Measurements from ENCODE around the gene CELF2.

The CELF2 gene

GRCh38 chr10:11290156-11290890, 272.7 kb downstream of the CELF2 start:
- in situ Hi-C loops (cut with MboI; ENCODE audit: low sequenced_read_pairs) = no loop called here

DNA sequence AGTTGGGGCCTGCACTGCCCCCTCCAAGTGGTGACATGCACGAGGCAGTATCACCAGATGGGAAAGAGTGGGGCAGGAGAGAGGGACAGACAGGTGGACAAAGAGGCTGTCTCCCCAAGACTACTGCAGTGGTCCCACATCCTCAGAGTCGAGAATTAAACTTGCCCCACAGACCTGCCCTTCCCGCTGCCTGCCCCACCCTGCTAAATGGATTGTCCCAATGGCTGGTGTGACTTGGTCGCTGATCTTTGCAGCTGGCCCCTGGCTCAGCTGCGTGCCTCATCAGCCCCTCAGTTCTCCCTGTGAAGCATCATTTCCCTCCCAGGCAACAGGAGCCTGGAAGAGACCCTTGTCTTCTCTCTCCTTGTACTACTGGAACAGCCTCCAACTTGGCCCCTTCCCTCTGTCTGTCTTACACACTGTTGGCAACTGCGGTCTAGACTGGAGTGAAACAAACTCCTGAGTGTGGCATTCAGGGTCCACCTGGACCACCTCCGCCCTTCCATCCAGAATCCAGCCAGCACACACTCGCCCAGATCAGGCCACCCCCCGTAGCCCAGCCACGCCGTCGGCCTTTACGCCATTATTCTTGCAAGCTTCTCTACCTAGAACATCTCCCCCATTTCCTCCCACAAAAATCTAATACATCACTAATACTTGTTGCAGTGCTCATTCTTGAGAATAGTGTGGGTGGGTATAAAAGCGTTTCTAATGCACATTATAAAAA, 275.1 kb downstream of the CELF2 start:
- in situ Hi-C loops (cut with MboI; ENCODE audit: low sequenced_read_pairs) = no loop called here

- in situ Hi-C loops (cut with MboI; ENCODE audit: low sequenced_read_pairs) = no loop called here
Measured at GRCh38 chr10:11293332-11293731, 275.7 kb downstream of the CELF2 start.

DNA sequence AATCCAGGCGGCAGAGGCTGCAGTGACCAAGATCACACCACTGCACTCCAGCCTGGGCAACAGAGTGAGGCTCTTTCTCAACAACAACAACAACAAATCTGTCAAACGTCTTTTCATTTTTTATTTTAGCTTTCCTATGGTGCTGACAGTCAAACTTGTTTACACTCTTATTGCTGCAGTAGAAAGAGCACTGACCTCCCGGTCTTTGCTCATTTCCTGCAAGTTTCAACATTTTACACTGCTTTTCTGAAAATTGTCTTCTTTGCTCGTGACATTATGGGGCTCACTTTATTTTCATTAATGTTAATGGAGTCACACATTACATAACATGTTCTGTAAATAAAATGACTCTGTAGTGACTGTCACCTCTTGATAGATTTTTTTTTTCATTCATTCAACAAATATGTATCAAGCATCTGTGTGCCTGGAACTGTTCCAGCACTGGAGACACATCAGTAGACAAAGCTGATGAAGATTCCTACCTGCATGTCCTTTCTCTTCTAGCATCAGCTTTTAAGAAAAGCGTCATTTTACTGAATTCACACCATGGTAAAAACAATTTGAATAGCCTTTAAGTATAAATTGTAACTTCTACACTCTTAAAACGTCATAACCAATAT, 277.3 kb downstream of the CELF2 start:
- in situ Hi-C loops (cut with MboI; ENCODE audit: low sequenced_read_pairs) = no loop called here

GRCh38 chr10:11295492-11295891, 277.8 kb downstream of the CELF2 start:
- in situ Hi-C loops (cut with MboI; ENCODE audit: low sequenced_read_pairs) = no loop called here

DNA sequence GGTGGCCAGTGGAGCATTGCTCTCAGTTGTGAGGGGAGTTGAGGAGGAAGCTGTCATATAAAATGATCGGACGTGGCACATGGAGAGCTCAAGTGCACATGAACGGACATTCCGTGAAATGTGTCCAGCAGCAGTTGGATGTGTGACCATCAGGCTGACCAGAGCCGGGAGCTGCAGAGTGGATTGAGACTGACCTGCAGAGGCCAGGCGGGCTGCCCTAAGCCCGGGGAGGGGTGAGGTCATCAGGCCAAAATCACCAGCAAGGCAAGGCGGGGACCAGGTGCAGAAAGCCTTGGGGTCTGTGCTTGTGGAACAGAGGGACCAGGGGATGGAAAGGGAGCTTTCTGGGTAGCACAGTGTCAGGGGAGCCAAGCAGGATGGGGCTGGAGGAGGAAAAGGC, 279.5 kb downstream of the CELF2 start:
- in situ Hi-C loops (cut with MboI; ENCODE audit: low sequenced_read_pairs) = no loop called here

DNA sequence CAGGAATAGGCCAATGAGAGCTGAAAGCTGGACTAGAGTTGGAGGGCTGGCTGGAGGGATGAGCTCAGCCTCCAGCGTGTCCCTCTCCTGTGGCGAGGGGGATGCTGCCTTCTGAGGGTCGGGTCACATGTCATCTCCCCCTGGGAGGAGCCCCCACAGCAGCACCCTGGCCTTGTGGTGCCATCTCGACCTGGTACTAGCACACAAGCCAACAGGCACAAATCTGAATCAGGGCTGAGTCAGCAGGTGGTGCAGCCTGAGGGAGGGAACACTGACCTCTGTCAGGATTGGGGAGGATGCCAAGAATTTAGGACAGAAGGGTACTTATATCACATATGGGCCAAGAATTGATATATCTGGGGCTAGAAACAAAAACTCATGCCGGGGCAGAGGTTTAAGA, 280.4 kb downstream of the CELF2 start:
- in situ Hi-C loops (cut with MboI; ENCODE audit: low sequenced_read_pairs) = no loop called here

DNA sequence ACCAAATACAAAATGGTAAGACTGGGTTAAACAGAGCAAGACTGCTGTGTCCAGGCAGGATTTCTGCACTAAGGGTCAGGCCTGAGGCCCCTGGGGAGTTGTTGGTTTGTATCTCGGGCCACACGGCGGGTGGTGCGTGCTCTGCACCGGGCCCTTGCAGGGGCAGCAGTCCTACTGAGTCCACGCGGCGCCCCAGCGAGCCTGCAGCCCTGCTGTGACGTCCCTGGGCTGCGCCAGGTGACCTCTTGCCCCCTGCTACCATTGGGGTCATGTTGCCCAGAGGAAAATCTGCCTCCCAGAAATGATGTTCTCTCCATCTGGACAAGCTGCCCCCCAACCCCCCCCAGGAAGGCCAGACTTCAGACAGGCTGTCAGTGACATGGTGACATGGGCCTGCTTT, 281.5 kb downstream of the CELF2 start:
- in situ Hi-C loops (cut with MboI; ENCODE audit: low sequenced_read_pairs) = no loop called here

GRCh38 chr10:11300026-11300425, 282.4 kb downstream of the CELF2 start:
- in situ Hi-C loops (cut with MboI; ENCODE audit: low sequenced_read_pairs) = no loop called here

DNA sequence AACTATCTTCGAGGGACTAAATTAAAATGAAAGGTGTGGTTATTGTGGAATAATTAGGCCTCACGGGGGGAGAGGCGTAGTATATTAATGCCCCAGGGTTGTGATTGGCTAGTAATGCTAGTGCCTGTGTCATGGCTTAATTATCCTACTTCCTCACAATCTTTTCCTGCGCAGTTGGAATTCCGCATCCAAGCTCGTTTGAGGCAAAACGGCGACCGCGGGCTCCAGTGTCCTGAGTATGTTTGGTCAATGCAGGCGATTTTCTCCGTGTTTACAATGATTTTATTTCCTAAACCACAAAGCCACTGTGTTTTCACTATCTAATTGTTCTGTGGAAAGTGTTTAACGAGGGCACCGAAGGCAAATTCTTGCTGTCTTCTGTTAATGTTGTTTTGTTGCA, 282.9 kb downstream of the CELF2 start:
- in situ Hi-C loops (cut with MboI; ENCODE audit: low sequenced_read_pairs) = no loop called here

DNA sequence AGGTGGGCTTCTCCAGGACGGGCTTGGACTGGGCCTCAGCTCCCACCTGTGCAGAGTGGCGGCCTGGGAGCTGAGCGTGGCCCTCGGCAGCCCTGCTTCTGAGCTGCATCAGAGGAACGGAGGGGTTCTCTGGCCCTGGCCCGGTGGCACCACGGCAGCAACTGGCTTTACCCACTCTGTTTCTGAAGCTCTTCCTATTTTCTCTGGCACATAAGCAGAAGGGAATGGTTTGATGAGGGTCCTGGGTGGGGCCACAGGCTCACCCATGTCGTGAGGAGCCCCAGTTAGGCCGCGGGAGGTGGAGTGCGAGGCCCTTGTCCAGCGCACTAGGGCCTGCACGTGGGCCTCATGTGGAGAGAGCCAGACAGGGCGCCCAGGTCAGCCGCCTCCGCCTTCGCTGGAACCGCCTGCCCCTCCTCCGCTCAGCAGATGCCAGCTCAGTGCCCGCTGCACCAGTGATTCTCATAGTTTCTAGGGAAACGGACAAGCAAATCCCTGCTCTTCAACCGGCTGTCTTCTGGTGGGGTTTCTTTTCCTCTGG, 284.0 kb downstream of the CELF2 start:
- in situ Hi-C loops (cut with MboI; ENCODE audit: low sequenced_read_pairs) = no loop called here

DNA sequence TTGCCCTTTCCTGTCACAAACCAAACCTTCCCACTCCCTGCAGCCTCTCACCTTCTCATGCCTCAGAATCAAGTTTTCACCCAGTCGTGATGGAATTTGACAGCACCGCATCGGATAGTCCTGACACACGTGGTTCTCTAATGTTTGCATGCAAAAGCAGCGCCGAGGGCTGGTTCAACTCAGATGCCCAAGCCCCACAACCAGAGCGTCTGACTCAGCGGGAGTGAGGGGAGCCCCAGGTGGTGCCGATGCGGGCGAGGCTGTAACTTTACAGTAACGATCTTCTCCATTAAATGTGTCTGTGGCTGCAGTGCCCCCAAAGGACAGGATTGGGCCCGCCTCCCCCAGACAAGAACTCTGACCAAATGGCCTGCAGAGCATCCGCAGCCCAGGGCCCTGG, 284.5 kb downstream of the CELF2 start:
- in situ Hi-C loops (cut with MboI; ENCODE audit: low sequenced_read_pairs) = no loop called here

DNA sequence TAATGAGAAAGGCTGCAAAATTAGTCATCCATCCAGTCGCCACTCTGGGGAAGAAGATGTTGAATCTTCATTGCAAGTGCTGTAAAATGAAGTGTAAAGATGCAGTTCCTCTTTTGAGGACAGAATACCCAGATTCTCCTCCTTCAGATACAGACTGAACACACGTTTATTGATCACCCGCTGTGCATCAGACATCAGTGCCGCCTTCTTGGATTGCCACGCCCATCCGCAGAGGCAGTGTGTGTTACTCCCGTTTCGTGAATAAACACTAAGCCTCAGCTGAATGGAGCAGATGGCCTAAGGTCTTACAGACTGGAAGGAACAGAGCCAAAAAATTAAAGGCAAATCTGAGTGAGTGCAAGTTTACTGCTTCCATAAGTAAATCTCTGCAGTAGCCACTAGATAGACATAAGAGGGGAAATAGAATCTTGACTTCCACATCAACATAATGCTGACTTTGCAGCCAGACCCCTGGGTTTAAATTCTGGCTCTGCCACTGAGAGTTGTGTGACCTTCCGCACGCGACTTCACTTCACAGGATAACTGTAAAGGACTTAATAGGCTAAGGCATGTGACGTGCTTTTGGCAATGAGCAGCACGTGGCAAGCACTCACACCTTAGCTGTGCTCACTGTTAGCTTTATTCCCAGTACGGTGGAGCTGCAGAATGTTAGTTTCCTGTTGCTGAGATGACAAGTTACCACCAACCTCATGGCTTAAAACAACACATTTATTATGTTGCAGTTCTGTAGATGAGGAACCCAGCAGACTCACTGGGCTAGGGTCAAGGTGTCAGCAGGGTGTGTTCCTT, 285.9 kb downstream of the CELF2 start:
- in situ Hi-C loops (cut with MboI; ENCODE audit: low sequenced_read_pairs) = no loop called here

DNA sequence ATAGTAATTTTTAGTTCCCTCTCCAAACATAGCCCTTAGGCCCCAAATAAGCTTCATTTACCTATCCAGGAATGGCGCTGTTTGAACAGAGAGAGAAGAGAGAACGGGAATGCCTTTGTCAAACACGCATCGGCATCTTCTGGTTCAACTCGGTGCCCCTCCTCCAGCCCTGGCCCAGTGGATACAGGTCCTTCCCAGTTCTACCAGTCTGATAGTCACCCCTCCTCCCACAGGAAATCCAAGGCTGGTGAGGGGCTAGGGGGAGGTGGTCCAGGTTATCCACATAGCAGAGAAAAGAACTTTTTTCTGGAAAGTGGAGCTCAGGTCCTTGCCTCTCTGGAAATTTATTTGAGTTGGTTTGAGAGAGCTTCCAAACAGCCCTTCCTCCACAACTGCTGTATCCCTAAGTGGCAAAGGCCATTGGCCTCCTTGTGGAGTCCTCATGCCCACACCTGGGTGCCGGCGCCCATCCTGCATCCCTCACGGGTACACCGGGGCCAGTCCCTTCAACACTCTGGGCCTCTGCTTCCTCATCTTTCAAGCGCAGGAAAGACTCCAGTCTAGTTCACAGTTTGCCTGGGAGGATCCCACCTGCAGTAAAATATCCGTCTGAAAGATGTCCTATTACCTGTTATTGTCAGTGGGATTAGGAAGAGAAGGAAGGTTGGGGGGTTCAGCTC, 287.4 kb downstream of the CELF2 start:
- in situ Hi-C loops (cut with MboI; ENCODE audit: low sequenced_read_pairs) = no loop called here

- in situ Hi-C loops (cut with MboI; ENCODE audit: low sequenced_read_pairs) = no loop called here
Measured at GRCh38 chr10:11305825-11306593, 288.3 kb downstream of the CELF2 start.

- in situ Hi-C loops (cut with MboI; ENCODE audit: low sequenced_read_pairs) = no loop called here
Measured at GRCh38 chr10:11307004-11307403, 289.3 kb downstream of the CELF2 start.

GRCh38 chr10:11307937-11308336, 290.3 kb downstream of the CELF2 start:
- in situ Hi-C loops (cut with MboI; ENCODE audit: low sequenced_read_pairs) = no loop called here

GRCh38 chr10:11311027-11311426, 293.4 kb downstream of the CELF2 start:
- in situ Hi-C loops (cut with MboI; ENCODE audit: low sequenced_read_pairs) = no loop called here

- in situ Hi-C loops (cut with MboI; ENCODE audit: low sequenced_read_pairs) = no loop called here
Measured at GRCh38 chr10:11313463-11313862, 295.8 kb downstream of the CELF2 start.
